Measurements from ENCODE around the gene TRIM71.

DNA sequence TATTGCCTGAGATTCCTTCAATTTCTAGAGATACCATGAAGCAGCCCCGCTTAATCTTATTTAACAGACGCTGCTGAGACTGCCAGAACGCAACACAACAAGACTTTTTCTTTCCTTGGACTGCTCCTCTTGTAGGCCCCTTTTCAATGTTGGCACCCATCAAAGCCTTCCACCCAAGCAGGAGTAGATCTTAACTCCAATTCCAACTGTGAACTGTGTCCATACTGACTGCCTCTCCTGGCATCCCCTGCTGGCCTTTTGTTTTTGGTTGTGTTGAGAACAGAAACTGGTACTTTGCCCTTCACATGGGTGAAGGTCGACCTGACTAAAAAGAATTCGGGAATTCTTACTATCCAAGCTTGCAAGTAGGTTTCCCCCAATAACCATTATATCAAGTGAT lies 50.2 kb downstream of the TRIM71 start:
- TF ChIP-seq GABPA (IDR thresholded peaks at IDR 0.05; ENCODE audit: low read depth) (no peak), POLR2AphosphoS5 (IDR thresholded peaks at IDR 0.05; ENCODE audit: low read depth) (no peak)
- TF ChIP-seq, protein P1, sequence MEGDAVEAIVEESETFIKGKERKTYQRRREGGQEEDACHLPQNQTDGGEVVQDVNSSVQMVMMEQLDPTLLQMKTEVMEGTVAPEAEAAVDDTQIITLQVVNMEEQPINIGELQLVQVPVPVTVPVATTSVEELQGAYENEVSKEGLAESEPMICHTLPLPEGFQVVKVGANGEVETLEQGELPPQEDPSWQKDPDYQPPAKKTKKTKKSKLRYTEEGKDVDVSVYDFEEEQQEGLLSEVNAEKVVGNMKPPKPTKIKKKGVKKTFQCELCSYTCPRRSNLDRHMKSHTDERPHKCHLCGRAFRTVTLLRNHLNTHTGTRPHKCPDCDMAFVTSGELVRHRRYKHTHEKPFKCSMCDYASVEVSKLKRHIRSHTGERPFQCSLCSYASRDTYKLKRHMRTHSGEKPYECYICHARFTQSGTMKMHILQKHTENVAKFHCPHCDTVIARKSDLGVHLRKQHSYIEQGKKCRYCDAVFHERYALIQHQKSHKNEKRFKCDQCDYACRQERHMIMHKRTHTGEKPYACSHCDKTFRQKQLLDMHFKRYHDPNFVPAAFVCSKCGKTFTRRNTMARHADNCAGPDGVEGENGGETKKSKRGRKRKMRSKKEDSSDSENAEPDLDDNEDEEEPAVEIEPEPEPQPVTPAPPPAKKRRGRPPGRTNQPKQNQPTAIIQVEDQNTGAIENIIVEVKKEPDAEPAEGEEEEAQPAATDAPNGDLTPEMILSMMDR (IDR thresholded peaks at IDR 0.05; ENCODE audit: insufficient read depth, low read length), result no peak
- TF ChIP-seq, protein P2, sequence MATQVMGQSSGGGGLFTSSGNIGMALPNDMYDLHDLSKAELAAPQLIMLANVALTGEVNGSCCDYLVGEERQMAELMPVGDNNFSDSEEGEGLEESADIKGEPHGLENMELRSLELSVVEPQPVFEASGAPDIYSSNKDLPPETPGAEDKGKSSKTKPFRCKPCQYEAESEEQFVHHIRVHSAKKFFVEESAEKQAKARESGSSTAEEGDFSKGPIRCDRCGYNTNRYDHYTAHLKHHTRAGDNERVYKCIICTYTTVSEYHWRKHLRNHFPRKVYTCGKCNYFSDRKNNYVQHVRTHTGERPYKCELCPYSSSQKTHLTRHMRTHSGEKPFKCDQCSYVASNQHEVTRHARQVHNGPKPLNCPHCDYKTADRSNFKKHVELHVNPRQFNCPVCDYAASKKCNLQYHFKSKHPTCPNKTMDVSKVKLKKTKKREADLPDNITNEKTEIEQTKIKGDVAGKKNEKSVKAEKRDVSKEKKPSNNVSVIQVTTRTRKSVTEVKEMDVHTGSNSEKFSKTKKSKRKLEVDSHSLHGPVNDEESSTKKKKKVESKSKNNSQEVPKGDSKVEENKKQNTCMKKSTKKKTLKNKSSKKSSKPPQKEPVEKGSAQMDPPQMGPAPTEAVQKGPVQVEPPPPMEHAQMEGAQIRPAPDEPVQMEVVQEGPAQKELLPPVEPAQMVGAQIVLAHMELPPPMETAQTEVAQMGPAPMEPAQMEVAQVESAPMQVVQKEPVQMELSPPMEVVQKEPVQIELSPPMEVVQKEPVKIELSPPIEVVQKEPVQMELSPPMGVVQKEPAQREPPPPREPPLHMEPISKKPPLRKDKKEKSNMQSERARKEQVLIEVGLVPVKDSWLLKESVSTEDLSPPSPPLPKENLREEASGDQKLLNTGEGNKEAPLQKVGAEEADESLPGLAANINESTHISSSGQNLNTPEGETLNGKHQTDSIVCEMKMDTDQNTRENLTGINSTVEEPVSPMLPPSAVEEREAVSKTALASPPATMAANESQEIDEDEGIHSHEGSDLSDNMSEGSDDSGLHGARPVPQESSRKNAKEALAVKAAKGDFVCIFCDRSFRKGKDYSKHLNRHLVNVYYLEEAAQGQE (IDR thresholded peaks at IDR 0.05; ENCODE audit: insufficient replicate concordance, low read depth), result no peak

Data from HL-60 (cell line).